Upper lobe of left lung (tissue), 4 donors: ENCODE data around the gene SUCO.

Source experiments
- EP300 ChIP-seq, 4 donors: sonication (generic); formaldehyde crosslinking; IDR thresholded peaks; one replicate each; pipeline ENCODE4 v1.5.1; 2017; ENCODE audit warnings: antibody characterized with exemption in 4 of 4, control low read depth in 2 of 4
- POLR2A ChIP-seq, 4 donors: fragments of 450-650 bp; IDR thresholded peaks; one replicate each; pipeline ENCODE4 v1.5.1; 2016 to 2017; ENCODE audit warnings: antibody characterized with exemption in 4 of 4, mild to moderate bottlenecking in 2 of 4
- POLR2AphosphoS5 ChIP-seq, 2 donors: sonication (generic); formaldehyde crosslinking; IDR thresholded peaks; one replicate each; pipeline ENCODE4 v1.5.1; 2017; ENCODE audit warnings: antibody characterized with exemption in 2 of 2
- TF ChIP-seq, protein P1 (sequence below), 6 experiments: fragments of 450-650 bp in 4 of 6; fragments of 200-600 bp in 2 of 6; sonication (generic) in 2 of 6; IDR thresholded peaks; one replicate each; pipeline ENCODE4 v1.5.1; 2016 to 2019; ENCODE audit warnings: antibody characterized with exemption in 6 of 6

DNA sequence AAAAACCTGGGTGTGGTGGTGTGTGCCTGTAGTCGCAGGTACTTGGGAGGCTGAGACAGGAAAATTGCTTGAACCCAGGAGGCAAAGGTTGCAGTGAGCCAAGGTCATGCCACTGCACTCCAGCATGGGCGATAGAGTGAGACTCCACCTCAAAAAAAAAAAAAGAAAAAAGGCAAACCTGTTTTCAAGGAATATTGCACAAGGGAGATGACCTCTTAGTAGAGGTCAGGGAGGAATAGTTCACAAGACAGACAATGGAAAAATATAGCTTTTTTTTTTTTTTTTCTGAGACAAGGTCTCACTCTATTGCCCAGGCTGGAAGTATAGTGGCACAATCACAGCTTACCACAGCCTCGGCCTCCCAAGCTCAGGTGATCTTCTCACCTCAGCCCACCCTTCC, 22.5 kb upstream of the SUCO start:
- TF ChIP-seq, protein P1, sequence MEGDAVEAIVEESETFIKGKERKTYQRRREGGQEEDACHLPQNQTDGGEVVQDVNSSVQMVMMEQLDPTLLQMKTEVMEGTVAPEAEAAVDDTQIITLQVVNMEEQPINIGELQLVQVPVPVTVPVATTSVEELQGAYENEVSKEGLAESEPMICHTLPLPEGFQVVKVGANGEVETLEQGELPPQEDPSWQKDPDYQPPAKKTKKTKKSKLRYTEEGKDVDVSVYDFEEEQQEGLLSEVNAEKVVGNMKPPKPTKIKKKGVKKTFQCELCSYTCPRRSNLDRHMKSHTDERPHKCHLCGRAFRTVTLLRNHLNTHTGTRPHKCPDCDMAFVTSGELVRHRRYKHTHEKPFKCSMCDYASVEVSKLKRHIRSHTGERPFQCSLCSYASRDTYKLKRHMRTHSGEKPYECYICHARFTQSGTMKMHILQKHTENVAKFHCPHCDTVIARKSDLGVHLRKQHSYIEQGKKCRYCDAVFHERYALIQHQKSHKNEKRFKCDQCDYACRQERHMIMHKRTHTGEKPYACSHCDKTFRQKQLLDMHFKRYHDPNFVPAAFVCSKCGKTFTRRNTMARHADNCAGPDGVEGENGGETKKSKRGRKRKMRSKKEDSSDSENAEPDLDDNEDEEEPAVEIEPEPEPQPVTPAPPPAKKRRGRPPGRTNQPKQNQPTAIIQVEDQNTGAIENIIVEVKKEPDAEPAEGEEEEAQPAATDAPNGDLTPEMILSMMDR (IDR thresholded peaks at IDR 0.05) = no peak
- TF ChIP-seq EP300 (IDR thresholded peaks at IDR 0.05) (no peak), POLR2A (IDR thresholded peaks at IDR 0.05) (no peak), POLR2AphosphoS5 (IDR thresholded peaks at IDR 0.05) (no peak)
